Measurements from ENCODE around the gene CC2D2A. TPM values are rescaled to one million over a fixed set of nuclear protein-coding genes. Genes with fewer than 3 reads are reported as not detected.

Gene CC2D2A
- total RNA-seq, 1 experiment from 2014 or later, result 10.2 TPM

GRCh38 chr4:15443371-15444160 lies 26.1 kb upstream of the CC2D2A start:
- no peak overlapping the region for H3K4me3 Mint-ChIP-seq
- TF ChIP-seq NFATC4 (CRISPR knock-in tag; IDR thresholded peaks at IDR 0.05), result no peak
- no peak for TF ChIP-seq ZSCAN18 (CRISPR knock-in tag; IDR thresholded peaks at IDR 0.05)
- TF ChIP-seq ATF2 (CRISPR knock-in tag; IDR thresholded peaks at IDR 0.05; ENCODE audit: borderline replicate concordance, low read depth), result no peak
- TF ChIP-seq USF1 (CRISPR knock-in tag; IDR thresholded peaks at IDR 0.05), result no peak
- TF ChIP-seq HMGXB4 (CRISPR knock-in tag; IDR thresholded peaks at IDR 0.05), result no peak
- TF ChIP-seq CREM (CRISPR knock-in tag; IDR thresholded peaks at IDR 0.05), result no peak
- TF ChIP-seq ZNF219 (CRISPR knock-in tag; IDR thresholded peaks at IDR 0.05; ENCODE audit: borderline replicate concordance), result no peak
- TF ChIP-seq NR2C2 (CRISPR knock-in tag; IDR thresholded peaks at IDR 0.05), result no peak
- TF ChIP-seq E2F5 (CRISPR knock-in tag; IDR thresholded peaks at IDR 0.05), result no peak
- TF ChIP-seq ZNF121 (CRISPR knock-in tag; IDR thresholded peaks at IDR 0.05), result no peak
- no peak for TF ChIP-seq NFE2L1 (CRISPR knock-in tag; IDR thresholded peaks at IDR 0.05)
- no peak for TF ChIP-seq USF2 (CRISPR knock-in tag; IDR thresholded peaks at IDR 0.05)
- no peak for TF ChIP-seq ZNF263 (CRISPR knock-in tag; IDR thresholded peaks at IDR 0.05; ENCODE audit: low read depth)
- TF ChIP-seq TP53 (CRISPR knock-in tag; IDR thresholded peaks at IDR 0.05), result no peak
- TF ChIP-seq FOXJ3 (CRISPR knock-in tag; IDR thresholded peaks at IDR 0.05; ENCODE audit: borderline replicate concordance), result no peak
- TF ChIP-seq FOXP4 (CRISPR knock-in tag; IDR thresholded peaks at IDR 0.05), result no peak
- no peak for TF ChIP-seq TEAD1 (CRISPR knock-in tag; IDR thresholded peaks at IDR 0.05)
- ATAC-seq (no peak), DNase-seq (ENCODE audit: low spot score) (no peak)
- H3K36me3 Mint-ChIP-seq, result no peaks in the 10 kb centered on the region
- H3K27ac Mint-ChIP-seq, result no peak overlapping the region
- ChIA-PET POLR2A (no interaction called here), CTCF (no interaction called here)
- peaks cover 37% of the 10 kb centered on the region for H3K9me3 Mint-ChIP-seq
- no peaks in the 10 kb centered on the region for H3K4me1 Mint-ChIP-seq
- no peaks in the 10 kb centered on the region for H3K27me3 Mint-ChIP-seq (ENCODE audit: low read depth)

All from WTC11 (cell line).